Measurements from ENCODE around the gene FER1L5.

FER1L5 gene

GRCh38 chr2:96699621-96700020, 57.1 kb downstream of the FER1L5 start:
- no peak for DNase-seq

GRCh38 chr2:96700086-96700485, 57.5 kb downstream of the FER1L5 start:
- no peak for DNase-seq

- DNase-seq: no peak
Observed at GRCh38 chr2:96701636-96702035, 59.1 kb downstream of the FER1L5 start.

- DNase-seq: no peak
Observed at GRCh38 chr2:96702098-96702785, 59.7 kb downstream of the FER1L5 start.

GRCh38 chr2:96703021-96703751, 60.6 kb downstream of the FER1L5 start:
- no peak for DNase-seq

GRCh38 chr2:96710985-96711384, 68.4 kb downstream of the FER1L5 start:
- DNase-seq: no peak

- DNase-seq: no peak
Observed at GRCh38 chr2:96715658-96716057, 73.1 kb downstream of the FER1L5 start.

- no peak for DNase-seq
Observed at GRCh38 chr2:96716388-96716787, 73.8 kb downstream of the FER1L5 start.

- no peak for DNase-seq
Observed at GRCh38 chr2:96726131-96726530, 83.6 kb downstream of the FER1L5 start.

GRCh38 chr2:96727431-96727830, 84.9 kb downstream of the FER1L5 start:
- no peak for DNase-seq

GRCh38 chr2:96729748-96730147, 87.2 kb downstream of the FER1L5 start:
- no peak for DNase-seq

GRCh38 chr2:96730212-96730611, 87.6 kb downstream of the FER1L5 start:
- no peak for DNase-seq

- DNase-seq: no peak
Observed at GRCh38 chr2:96733931-96734330, 91.4 kb downstream of the FER1L5 start.

- DNase-seq: no peak
Observed at GRCh38 chr2:96734880-96735583, 92.5 kb downstream of the FER1L5 start.

GRCh38 chr2:96737251-96737650, 94.7 kb downstream of the FER1L5 start:
- no peak for DNase-seq

- DNase-seq: no peak
Observed at GRCh38 chr2:96737831-96738230, 95.3 kb downstream of the FER1L5 start.

- DNase-seq: no peak
Observed at GRCh38 chr2:96739076-96739632, 96.6 kb downstream of the FER1L5 start.

GRCh38 chr2:96739633-96740428, 97.3 kb downstream of the FER1L5 start, which contains the start of gene LMAN2L:
LMAN2L (minus strand) TSS chr2:96740064; CDS start chr2:96740040, 24 bp downstream.
- DNase-seq: peak; percentile 97

GRCh38 chr2:96747061-96747617, 104.6 kb downstream of the FER1L5 start:
- peak; percentile 15 for DNase-seq

GRCh38 chr2:96751800-96752199, 109.2 kb downstream of the FER1L5 start:
- DNase-seq: no peak

- no peak for DNase-seq
Observed at GRCh38 chr2:96753661-96754282, 111.2 kb downstream of the FER1L5 start.

GRCh38 chr2:96754317-96754716, 111.8 kb downstream of the FER1L5 start:
- no peak for DNase-seq

Data from NCI-H2227 treated with DMSO at 0.1 percent for 48 hours (cell line).